ENCODE data around the gene CPEB3.
"Not testable (repeated sequence)": the region's sequence is repeated elsewhere in the genome, so short reads cannot be mapped to it uniquely, and the experiment has no call there.

Gene CPEB3

DNA sequence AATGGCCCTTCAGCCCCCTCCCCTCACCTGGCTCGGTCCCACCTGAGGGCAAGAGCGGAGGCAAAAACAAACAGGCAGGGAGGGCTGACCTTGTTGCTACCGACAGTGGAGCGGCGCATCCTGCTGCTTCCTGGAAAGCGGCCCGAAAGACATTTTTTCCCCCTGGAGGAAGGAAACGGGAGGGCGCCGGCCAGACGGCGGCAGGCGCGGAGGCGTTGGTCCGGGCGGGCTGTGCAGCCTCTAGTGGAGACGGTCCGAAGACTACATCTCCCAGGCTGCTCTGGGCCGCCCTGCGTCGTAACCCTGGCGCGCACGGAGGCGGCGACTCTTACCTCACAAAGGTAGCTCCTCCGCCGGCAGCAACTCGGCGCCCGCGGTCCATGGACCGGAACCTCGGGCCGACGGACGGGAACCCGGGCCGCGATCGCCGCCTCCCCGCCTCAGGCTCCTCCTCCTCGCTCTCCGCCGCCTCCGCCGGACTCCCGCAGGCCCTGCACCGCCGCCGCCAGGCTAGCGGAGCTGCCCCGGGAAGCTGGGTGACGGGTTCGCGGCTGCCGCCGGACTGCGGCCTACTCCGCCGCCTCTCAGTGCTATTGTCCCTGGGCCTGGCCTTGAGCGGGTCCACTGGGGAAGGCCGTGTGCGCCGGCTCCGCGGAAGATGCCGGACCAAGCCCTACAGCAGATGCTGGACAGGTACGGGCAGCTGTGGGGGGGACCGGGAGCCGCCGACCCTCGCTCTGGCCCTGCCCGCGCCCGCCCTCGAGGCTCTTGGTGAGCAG is at the start of gene CPEB3, which contains the start of gene MARCHF5:
Gene CPEB3, minus strand, starts transcription at position 242 of the 779 bp plus-strand sequence. CDS start 50,728 bp downstream, outside the sequence.
Gene MARCHF5, plus strand, starts transcription at position 331 of the 779 bp plus-strand sequence. Its CDS starts 328 bp downstream, at position 659.
- DNase-seq (ENCODE audit: low spot score): peak; percentile 97

DNA sequence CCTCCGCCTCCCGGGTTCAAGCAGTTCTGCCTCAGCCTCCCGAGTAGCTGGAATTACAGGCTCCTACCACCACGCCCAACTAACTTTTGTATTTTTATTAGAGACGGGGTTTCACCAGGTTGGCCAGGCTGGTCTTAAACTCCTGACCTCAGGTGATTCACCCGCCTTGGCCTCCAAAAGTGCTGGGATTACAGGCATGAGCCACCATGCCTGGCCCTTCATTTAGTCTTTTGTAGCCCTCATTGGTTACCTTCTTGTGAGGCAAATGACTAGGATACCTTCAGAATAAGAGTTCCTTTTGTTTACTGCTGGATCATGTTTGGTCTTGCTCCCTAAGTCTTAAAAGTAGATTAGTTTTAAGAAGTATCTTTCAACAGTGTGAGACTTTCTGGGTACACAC is 39.0 kb upstream of the CPEB3 start:
- not testable (repeated sequence) for DNase-seq (ENCODE audit: low spot score)

DNA sequence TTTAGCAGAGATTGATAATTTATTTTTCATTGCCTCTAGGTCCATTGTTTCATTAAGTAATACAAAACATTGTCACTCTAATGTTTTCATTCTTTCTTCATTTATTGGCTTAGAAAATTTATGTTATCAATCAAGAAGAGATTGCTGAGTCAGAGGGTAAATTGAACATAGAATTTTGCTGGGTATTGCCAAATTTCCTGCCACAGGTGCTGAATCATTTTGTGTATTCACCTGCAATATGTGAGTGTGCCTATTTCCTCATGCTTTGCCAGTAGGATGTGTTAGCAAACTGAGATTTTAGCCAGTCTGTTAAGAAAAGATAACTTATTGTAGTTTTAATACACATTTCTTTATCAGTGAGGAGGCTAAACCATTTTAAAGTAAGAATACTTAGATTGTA is 38.1 kb upstream of the CPEB3 start:
- DNase-seq (ENCODE audit: low spot score): no peak

- no peak for DNase-seq (ENCODE audit: low spot score)
Observed at GRCh38 chr10:92327445-92328433, 36.9 kb upstream of the CPEB3 start.

- no peak for DNase-seq (ENCODE audit: low spot score)
Observed at GRCh38 chr10:92323079-92323478, 32.2 kb upstream of the CPEB3 start.

DNA sequence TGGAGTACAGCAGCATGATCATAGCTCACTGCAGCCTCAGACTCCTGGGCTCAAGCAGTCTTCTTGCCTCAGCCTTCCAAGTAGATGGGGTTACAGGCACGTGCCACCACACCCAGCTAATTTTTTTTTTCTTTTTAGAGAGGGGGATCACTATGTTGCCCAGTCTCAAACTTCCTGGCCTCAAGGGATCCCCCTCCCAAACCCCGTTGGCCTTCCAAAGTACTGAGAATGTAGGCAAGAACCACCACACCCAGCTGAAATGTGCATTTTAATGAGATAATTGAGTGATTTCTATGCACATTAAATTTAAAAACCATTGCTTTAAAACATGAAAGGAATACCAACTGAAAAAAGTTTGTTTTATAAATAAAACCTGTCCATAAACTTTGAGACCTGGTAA is 25.7 kb upstream of the CPEB3 start:
- no peak for DNase-seq (ENCODE audit: low spot score)

DNA sequence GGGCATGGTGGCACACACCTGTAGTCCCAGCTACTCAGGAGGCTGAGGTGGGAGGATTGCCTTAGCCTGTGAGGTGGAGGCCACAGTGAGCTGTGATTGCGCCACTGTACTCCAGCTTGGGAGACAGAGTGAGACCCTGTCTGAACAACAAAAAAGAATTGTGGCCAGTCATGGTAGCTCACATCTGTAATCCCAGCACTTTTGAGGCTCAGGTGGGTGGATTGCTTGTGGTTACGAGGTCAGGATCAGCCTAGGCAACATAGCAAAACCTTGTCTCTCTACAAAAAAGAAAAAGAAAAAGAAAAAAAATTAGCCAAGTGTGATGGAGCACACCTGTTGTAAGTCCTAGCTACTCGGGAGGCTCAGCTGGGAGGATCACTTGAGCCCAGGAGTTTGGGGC is 22.9 kb upstream of the CPEB3 start:
- DNase-seq (ENCODE audit: low spot score): no peak

DNA sequence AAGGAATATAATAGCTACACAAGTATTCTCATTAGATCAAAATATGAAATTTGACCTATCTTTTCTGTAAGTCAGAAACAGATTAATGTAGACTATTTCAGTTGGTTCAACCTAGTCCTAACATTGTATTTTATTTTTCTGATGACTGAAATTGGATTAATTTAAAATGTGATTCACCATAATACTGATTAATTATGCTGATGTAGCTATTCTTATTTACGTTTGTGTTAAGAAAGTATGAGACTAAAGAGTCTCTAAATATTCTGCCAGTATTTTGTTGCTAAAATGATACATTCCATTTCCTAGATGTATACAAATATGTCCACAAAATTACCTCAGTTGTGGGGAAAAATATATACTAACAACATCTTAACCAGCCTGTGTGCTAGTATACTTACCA is 18.4 kb upstream of the CPEB3 start:
- no peak for DNase-seq (ENCODE audit: low spot score)

DNA sequence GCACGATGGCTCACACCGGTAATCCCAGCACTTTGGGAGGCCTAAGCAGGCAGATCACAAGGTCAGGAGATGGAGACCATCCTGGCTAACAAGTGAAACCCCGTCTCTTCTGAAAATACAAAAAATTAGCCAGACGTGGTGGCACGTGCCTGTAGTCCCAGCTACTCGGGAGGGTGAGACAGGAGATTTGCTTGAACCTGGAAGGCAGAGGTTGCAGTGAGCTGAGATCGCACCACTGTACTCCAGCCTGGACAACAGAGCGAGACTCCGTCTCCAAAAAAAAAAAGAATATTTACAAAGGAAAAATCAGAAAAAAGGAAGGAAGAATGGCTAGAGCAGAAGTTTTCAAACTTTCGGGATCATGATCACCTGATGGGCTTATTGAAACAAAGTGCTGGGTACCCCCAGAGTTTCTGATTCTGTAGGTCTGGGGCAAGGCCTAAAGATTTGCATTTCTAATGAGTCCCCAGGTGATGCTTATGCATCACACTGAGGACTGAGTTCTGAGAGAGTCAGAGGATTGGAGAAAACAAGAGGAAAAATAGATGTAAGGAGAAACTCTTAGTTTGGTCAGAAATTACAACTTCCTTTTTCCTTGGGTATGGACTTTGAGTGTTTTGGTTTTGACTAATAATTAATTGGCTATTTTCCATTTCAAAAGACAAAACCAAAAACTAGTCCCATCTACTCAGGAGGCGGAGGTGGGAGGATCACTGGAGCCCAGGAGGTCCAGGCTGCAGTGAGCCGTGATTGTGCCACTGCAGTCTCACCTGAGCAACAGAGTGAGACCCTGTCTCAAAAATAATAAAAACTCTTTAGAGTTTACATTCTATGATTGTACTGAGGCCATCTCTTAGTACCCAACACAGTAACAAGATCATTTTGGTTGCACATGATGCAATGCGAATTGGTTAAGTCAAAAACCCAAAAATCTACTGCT is 14.5 kb upstream of the CPEB3 start:
- DNase-seq (ENCODE audit: low spot score): no peak

DNA sequence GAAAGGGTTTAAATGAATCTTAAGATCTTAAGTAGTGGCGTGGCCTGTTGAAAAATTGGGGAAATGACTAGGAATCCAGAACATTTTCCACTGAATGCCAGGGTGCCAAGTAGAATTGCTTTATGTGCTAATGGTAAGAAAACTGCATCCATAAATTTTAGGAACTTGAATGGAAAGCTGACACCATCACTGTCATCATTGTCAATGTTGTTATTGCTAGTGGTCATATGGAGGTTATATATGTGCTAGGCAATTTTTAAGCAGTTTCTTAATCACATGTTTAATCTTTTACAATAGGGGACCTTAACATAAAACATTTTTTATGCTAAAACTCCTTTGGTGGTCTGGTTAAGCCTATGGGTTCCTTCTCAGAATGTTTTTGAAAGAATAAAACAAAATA is 13.2 kb upstream of the CPEB3 start:
- no peak for DNase-seq (ENCODE audit: low spot score)

- DNase-seq (ENCODE audit: low spot score): no peak
Observed at GRCh38 chr10:92303096-92303495, 12.2 kb upstream of the CPEB3 start.

GRCh38 chr10:92298487-92298886 is 7.6 kb upstream of the CPEB3 start:
- no peak for DNase-seq (ENCODE audit: low spot score)

GRCh38 chr10:92291921-92292845 is 1.3 kb upstream of the CPEB3 start:
- DNase-seq (ENCODE audit: low spot score): peak; percentile 40

GRCh38 chr10:92291616-92291865 is 663 bp upstream of the CPEB3 start:
- DNase-seq (ENCODE audit: low spot score): no peak

DNA sequence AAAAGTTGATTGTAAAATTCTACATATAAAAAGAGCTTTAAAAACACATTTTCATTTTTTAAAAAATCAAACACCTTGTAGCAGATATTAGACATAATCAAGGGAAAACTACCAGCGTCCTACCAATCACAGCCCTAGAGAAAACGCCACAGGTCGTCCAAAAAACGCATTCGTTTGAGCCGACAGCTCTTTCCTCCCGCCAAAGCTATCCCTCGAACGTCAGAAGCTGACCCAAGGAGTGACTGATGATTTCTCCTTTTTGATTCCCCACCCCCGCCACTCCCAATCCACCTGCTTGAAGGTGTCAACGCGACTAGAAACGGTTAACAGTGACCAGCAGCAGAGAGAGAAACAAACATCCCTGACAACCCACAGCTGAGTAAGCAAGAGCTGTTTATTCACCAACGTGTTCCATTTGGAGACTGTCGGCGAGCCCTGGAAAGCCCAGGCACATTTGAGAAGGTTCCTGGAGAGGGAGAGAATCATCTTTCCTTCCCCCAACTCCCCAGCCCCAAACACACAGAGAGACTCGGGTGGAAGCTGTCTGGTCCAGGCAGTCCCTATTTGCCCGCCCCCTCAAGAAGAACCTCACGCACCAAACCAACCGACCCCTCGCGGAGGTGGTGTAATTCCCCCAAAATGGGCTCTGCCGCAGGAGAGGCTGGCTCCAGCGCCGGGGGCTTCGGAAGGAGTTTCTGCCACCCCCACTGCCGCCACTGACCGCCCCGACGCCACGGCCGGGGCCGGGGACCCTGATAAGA is 622 bp downstream of the CPEB3 start:
- peak; percentile 59 for DNase-seq (ENCODE audit: low spot score)

DNA sequence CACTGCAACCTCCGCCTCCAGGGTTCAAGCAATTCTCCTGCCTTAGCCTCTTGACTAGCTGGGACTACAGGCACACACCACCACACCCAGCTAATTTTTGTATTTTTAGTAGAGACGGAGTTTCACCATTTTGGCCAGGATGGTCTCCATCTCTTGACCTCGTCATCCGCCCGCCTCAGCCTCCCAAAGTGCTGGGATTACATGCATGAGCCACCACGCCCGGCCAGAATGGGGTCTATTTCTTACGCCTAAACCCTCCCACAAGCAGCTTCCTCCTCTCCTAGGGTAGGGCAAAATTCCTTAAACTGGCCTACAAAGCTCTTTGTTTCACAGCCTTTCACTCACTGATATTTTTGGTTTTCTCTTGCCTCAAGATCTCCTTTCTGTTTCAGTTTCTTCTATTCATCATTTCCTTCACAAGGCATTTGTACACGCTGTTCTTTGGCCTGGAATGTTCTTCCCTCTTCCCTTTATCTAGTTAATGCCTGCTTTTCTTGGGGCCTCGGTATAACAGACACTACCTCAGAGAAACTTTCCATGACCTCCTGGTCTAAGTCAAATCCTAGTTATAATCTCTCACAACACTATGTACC is 6.7 kb downstream of the CPEB3 start:
- DNase-seq (ENCODE audit: low spot score): no peak

DNA sequence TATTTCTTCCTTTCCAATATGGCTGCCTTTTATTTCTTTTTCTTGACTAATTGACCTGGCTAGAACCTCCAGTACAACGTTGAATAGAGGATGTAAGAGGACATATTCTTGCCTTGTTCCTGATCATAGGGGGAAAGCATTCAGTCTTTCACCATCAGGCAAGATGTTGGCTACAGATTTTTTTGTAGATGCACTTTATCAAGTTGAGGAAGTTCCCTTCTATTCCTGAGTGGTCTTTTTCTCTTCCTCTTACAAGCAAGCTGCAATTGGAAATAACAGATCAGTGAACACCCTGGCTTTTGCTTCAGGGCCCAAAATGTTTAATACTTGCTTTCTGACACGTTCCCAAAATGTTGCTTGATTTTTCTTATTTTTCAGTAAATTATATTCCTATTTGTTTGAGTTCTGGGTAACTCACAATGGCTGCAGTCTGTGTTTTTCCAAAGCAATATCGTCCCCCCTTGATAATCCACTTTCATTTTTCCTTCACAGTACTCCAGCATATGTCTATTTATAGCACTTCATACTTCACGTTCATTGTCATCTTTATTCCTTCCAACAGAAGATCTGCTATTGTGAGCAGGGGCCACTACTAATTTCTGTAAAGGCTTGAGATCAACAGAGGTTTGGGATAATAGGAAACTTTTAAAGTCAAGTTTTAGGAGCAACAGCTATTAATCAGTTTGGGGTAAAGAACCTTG is 11.7 kb downstream of the CPEB3 start:
- no peak for DNase-seq (ENCODE audit: low spot score)

- DNase-seq (ENCODE audit: low spot score): no peak
Observed at GRCh38 chr10:92274071-92274470, 16.8 kb downstream of the CPEB3 start.

- no peak for DNase-seq (ENCODE audit: low spot score)
Observed at GRCh38 chr10:92268748-92269147, 22.1 kb downstream of the CPEB3 start.
